Left lobe of liver (tissue), 2 donors: ENCODE results near the gene ESYT2. TPM values are rescaled to one million over a fixed set of nuclear protein-coding genes. Genes with fewer than 3 reads are reported as not detected.
A peak's percentile ranks its signal among the peaks of the same experiment; 100 is the strongest.

Experiments used
- ATAC-seq: fragments of 200-7000 bp; cut with Tn5 transposase; one replicate; pipeline ENCODE4 v1.9.1; 2020; ENCODE audit warnings: mild to moderate bottlenecking, moderate library complexity
- DNase-seq: peaks from one replicate; pipeline ENCODE4 v3.0.0-alpha.2; 2020; ENCODE audit warnings: low spot score
- total RNA-seq: library from RNA; stranded (reverse); gene quantifications from one replicate; pipeline ENCODE4 v1.2.1, GENCODE V29; 2021
- donor health status: DM: no; HTN: no; CAD: no; lungs with moderate emphysema.
- donor health status: DM: no; HTN: yes; CAD: no.

ESYT2 gene
- total RNA-seq, 1 donor from 2014 or later = 19.6 TPM

DNA sequence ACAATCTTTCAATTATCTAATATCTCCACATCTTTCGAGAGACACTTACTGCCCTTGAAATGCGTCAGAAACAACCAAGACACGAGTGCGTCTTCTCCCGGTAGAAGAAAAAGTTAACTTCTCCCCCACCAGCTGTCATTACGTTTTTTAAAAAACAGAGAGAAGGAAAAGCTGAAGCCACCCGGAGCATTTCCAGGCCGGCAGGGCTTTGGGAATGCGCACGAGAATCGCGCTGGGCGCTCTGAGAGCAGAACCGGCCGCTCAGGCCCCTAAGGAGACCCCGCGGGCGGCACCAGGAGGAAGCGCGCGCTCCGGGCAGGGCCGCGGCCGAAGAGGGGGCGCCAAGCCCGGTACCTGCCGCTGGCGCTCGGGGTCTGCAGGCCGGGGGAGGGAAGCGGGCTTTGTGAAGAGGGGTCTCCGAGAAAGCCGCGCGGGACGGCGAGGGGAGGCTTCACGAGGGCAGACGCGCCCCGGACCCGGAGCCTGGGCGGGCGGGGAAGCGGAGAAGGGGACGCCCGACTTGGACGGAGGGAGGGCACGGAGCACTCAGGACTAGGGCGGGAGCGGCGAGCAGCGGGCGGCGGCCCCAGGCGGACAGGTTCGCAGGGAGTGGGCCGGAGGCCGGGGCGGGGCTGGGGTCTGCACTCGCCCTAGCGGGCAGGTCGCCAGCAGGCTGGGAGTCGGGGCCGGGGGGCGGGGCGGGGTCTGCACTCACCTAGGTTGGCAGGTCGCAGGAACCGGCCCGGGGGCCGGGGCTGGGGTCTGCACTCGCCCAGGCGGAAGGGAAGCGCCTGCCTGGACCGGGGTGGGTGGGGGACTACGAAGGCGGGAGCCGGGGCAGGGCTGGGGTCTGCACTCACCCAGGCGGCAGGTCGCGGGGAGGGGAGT lies 932 bp downstream of the ESYT2 start:
- peak; percentile 72 for DNase-seq
- ATAC-seq = peak; percentile 26

DNA sequence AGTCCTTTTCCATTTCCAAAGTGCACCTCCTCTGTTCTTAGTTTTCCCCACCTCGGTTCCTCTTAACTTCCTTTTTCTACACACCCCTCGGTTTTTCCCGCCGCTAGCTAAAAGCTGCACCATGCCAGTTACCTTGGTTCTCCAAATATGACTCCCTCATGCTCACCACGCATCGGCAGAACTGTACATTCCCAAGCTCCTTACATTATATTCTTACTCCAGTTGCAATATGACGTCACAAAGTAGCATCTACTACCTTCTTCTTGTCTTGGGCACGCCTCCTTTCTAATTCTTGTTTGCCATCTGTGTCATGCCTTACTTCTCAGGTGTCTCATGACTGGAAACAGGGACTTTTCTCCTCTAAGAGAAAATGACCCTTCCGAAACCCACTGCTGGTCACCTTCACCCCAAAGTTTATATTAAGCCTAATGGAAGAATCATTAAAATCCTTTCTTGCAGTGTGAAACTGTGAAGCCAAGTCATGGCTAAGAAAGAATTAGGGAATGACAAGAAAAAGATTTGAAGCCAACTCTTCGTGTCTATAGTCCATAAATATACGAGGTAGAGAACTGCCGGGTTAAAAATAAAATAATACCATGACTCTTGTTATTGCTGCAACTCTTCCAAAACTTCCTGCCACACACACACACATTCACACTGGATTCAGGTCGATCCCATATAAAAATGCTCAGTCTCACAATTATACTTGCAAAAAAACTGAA lies 1.7 kb downstream of the ESYT2 start:
- no peak for ATAC-seq

GRCh38 chr7:158825628-158826289 lies 3.5 kb downstream of the ESYT2 start:
- ATAC-seq (no peak), DNase-seq (no peak)

More for the DNA sequence above, 1.7 kb downstream of the ESYT2 start:
- DNase-seq = no peak

DNA sequence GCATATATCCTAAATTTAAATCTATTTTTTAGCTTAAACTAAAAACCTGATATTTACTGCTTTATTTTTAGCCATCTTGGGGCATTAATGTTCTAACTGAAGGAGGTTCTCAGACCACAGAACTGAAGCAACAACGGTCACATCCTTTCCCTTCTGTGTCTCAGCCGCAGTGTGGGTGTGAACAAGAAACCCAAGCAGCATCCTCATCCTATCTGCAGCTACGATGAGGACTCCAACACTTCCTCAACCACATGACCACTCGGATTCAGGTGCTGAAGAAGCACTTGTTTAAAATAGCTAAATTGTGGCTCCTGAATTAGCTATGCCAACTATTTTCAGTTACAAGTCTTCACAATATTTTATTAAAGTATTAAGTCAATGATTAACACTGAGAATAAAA lies 5.3 kb downstream of the ESYT2 start:
- ATAC-seq (no peak), DNase-seq (no peak)

GRCh38 chr7:158821171-158822031 lies 7.9 kb downstream of the ESYT2 start:
- DNase-seq (no peak), ATAC-seq (no peak)

- DNase-seq (no peak), ATAC-seq (no peak)
Observed at GRCh38 chr7:158820656-158821055, 8.7 kb downstream of the ESYT2 start.

DNA sequence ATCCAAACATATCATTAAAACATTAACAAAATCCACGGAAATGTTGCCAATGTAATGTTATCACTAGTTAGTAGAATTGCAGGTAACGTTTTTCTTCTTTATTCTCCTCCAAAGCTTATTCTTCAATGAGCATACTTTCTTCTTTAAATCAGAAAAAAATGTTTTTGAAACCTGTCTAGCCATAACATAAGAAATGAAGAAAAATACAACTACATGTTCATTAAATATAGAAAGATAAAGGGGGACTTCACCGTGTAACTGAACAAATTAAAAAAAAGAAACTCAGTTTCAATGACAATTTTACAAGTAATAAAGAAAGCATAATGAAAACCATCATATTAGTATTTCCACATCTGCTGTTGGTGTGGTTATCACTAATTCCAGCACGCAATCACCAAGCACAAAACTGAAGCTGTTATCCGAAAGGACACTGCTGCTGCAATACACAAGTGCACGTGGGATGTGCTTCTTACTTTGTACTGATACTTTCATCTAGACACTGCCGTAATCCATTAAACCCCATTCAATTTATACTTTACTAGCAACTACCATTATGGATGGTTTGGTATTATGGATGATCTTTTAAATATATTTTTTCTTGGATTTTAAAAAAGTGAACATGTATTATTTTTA lies 9.6 kb downstream of the ESYT2 start:
- ATAC-seq (no peak), DNase-seq (no peak)

DNA sequence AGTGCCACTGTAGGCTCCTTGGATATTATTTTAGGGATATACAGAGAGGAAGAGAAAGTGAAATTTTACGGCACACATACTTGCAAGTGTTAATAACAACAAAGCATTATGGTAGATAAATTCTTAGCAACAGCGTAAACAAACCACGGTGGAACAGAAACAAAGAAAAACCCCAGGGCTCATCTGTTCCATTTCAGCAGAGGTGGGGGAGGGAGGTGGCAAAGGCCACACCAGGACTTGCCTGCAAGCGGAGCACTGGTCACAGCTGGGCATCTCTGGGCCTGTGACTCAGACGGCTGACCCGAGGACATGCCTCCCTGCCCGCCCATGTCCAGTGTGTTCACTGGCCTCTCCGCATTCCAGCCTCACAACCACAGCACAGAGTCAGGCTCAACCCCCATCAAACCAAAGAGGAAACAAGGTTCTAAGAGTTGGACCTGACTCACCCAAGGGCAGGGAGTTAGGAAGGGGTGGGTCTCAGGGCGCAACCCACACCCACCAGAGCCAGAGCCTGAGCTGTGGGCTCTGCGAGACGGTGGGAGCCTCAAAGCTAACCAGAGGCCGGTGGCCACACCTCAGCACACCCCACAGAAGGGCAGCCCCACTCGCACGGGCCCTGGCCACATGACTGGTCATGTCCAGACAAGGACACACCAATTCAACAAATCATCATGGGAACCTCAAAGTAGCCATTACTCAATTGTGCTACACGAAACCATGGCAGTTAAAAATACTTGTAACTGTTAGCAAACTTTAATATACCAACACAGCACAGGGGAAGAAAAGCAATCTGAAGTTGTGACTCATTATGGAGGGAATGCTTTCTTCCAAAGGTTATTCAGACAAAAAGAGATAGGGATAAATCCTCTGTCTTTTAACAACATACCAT lies 10.7 kb downstream of the ESYT2 start:
- peak; percentile 99 for ATAC-seq
- DNase-seq = peak; percentile 83

DNA sequence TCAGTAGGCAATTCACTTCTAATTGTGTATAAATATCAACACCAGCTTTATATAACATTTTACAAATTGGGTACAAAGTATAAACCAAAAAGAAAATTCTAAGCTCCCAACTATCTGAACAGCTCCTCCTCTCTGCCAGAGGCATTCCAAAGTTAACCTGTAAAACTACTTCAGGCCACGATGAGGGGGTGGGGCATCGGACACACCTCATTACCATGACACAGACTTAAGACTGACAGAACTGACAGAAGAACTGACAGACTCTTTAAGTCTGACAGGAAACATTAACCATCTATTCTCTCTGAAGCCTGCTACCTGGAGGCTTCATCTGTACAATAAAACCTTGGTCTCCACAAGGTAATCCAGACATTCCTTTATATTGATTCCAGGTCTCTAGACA lies 12.3 kb downstream of the ESYT2 start:
- ATAC-seq = no peak
- no peak for DNase-seq

DNA sequence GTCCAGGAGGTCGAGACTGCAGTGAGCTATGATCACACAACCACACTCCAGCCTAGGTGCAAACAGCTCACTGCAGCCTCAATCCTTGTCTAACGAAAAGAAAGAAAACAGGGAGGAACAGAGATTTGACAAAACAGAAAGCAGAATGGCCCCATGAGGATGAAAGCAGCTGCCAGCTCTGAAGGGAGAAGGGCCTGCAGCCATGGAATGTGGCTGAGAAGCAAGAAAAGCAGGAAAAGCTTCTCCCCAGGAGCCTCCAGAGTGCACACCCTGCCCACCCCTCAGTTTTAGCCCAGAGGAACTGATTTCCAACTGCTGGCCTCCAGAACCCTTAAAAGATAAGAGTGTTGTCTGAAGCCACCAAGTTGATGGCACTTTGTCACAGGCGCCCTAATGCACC lies 13.0 kb downstream of the ESYT2 start:
- DNase-seq (no peak), ATAC-seq (no peak)

- no peak for ATAC-seq
Observed at GRCh38 chr7:158815800-158816128, 13.5 kb downstream of the ESYT2 start.

GRCh38 chr7:158815083-158815799 lies 14.1 kb downstream of the ESYT2 start:
- ATAC-seq = no peak
- DNase-seq = no peak

More at GRCh38 chr7:158815800-158816128, 13.5 kb downstream of the ESYT2 start:
- DNase-seq = no peak

GRCh38 chr7:158814637-158815036 lies 14.7 kb downstream of the ESYT2 start:
- ATAC-seq (no peak), DNase-seq (no peak)

- DNase-seq (no peak), ATAC-seq (no peak)
Observed at GRCh38 chr7:158812684-158813083, 16.6 kb downstream of the ESYT2 start.

DNA sequence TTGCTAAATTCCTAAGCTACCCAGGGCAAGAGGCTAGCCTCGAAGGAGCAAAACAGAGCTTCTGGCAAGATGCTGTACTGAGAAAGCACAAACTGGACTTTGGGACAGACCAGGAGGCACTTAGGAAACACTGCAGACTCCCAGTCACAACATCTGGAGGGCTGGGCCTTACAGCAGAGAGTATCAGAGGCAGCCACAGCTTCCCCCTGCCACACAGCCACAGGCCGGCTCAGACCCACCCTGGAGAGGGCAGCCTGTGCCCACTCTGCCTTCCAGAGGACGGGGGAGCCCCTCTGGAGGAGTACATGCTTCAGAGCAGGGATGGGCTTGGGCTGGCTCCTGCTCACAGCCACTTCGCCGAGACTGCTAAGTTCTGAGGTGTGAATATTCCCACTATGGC lies 17.4 kb downstream of the ESYT2 start:
- ATAC-seq (peak; percentile 19), DNase-seq (no peak)

DNA sequence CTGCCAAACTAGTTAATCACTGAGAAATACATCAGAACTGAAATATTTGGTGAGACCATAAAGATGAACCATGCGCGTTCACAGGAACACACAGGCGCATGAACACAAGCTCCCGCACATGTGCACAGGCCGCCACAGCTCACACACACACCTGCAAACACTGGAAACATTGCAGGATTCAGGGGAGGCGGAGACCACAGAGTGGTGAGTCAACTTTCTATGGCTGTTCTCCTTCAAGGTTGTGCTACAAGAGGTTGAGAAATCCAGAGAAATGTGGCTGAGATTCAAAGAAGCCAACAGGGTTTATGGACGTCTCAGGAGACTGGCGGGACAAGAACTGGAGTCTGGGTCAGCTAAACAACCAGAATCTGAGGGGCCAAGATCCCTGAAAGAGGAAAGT lies 17.8 kb downstream of the ESYT2 start:
- DNase-seq (no peak), ATAC-seq (no peak)

DNA sequence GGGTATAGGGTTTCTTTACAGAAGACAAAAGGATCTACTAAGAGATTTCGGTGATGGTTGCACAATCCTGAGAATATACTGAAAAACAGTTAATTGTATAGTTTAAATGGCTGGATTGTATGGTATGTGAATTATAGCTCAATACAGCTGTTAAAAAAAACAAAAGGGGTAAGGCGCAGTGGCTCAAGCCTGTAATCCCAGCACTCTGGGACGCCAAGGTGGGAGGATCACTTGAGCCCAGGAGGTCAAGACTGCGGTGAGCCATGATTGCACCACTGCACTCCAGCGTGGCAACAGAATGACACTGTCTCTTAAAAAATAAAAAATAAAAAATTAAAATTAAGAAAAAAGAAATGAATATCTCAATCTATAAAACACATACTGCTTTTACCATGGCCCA lies 18.5 kb downstream of the ESYT2 start:
- DNase-seq = no peak
- no peak for ATAC-seq

DNA sequence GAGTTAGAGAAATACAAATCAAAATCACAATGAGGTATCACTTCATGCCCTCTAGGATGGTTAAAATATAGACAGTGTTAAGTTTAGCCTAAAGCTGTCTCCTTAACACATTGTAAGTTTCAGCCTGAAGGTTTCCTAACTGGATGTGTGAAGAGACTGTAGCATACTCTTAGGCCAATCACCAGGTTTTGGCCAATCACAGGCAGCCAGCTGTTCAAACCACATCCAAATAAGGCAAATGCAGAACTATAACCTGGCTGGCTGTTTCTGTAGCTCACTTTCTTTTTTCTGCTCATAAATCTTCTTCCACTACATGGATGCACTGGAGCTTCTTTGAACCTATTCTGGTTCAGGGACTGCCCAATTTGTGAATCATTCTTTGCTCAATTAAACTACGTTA lies 19.7 kb downstream of the ESYT2 start:
- no peak for ATAC-seq
- DNase-seq = no peak

DNA sequence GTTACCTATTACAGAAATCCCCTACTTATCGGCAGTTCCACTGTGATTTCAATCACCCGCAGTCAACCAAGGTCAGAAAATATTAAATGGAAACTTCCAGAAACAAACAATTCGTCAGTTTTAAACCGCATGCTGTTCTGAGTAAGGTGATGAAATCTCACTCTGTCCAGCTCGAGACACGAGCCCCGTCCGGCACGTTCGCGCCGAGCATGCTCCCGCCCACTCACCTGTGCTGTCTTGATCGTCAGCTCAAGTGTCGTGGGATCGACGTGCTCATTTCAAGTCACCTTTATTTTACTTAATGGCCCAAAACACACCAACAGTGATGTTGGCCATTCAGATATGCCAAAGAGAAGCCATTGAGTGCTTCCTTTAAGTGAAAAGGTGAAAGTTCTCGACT lies 21.2 kb downstream of the ESYT2 start:
- DNase-seq (no peak), ATAC-seq (no peak)
